NB4 (cell line): ENCODE results near the gene NSMCE3.

ENCODE experiments used
- CTCF ChIP-seq: IDR thresholded peaks from one replicate; pipeline ENCODE4 v1.5.1; 2012; ENCODE audit warnings: low read depth, low read length
- MAX ChIP-seq: IDR thresholded peaks from 2 replicates; pipeline ENCODE4 v1.6.1; 2011; ENCODE audit warnings: low read depth, low read length
- POLR2A ChIP-seq: IDR thresholded peaks from 2 replicates; pipeline ENCODE4 v1.6.1; 2011; ENCODE audit warnings: mild to moderate bottlenecking; ENCODE audit not compliant: insufficient read length; ENCODE audit errors: extremely low read depth

GRCh38 chr15:29252234-29252633 lies 17.4 kb downstream of the NSMCE3 start:
- TF ChIP-seq CTCF (no peak), POLR2A (no peak), MAX (no peak)
